HepG2 (cell line): ENCODE results near the gene NOS1AP.

ENCODE experiments used
- ADNP ChIP-seq: sonication (generic); formaldehyde crosslinking; IDR thresholded peaks from 2 replicates; pipeline ENCODE4 v1.4.0; 2020; ENCODE audit warnings: missing genetic modification reagents
- BCLAF1 ChIP-seq: fragments of 450-650 bp; IDR thresholded peaks from 2 replicates; pipeline ENCODE4 v1.6.1; 2017; ENCODE audit warnings: mild to moderate bottlenecking
- CTCF ChIP-seq: sonication (generic); formaldehyde crosslinking; IDR thresholded peaks from 2 replicates; pipeline ENCODE4 v1.5.0; 2020; ENCODE audit warnings: mild to moderate bottlenecking, missing genetic modification reagents, moderate library complexity
- ETV5 ChIP-seq: IDR thresholded peaks from 2 replicates; pipeline ENCODE4 v1.6.1; 2018; ENCODE audit warnings: missing biosample characterization, missing genetic modification reagents, inconsistent platforms, borderline replicate concordance
- IKZF1 ChIP-seq: fragments of 450-650 bp; IDR thresholded peaks from 2 replicates; pipeline ENCODE4 v1.7.1; 2016
- IRF2 ChIP-seq: IDR thresholded peaks from 2 replicates; pipeline ENCODE4 v1.6.1; 2018; ENCODE audit warnings: missing genetic modification reagents, missing compliant biosample characterization
- MAFK ChIP-seq, 2 experiments: IDR thresholded peaks in 1 of 2; conservative IDR thresholded peaks in 1 of 2; 2 replicates each; pipeline ENCODE4 v1.6.1; 2011; ENCODE audit warnings: improper control_type of control experiment in 2 of 2, low read length in 2 of 2
- PBX2 ChIP-seq: IDR thresholded peaks from 2 replicates; pipeline ENCODE4 v1.6.1; 2016; ENCODE audit warnings: control low read depth
- ZBTB33 ChIP-seq: sonication (generic); formaldehyde crosslinking; IDR thresholded peaks from 2 replicates; pipeline ENCODE4 v1.4.0; 2020; ENCODE audit warnings: missing genetic modification reagents
- ZNF263 ChIP-seq: sonication (generic); formaldehyde crosslinking; IDR thresholded peaks from 2 replicates; pipeline ENCODE4 v1.4.0; 2020; ENCODE audit warnings: missing genetic modification reagents
- ZNF597 ChIP-seq: sonication (generic); formaldehyde crosslinking; IDR thresholded peaks from 2 replicates; pipeline ENCODE4 v1.5.0; 2020; ENCODE audit warnings: missing genetic modification reagents

- TF ChIP-seq BCLAF1 (no peak), MAFK (conservative IDR thresholded peaks at IDR 0.05 in 1 of 2, IDR thresholded peaks at IDR 0.05 in 1 of 2; ENCODE audit: low read length in 2 of 2) (no peak), ETV5 (CRISPR knock-in tag) (no peak), ADNP (CRISPR knock-in tag) (no peak), ZNF597 (CRISPR knock-in tag) (no peak), IRF2 (CRISPR knock-in tag) (no peak), ZBTB33 (CRISPR knock-in tag) (no peak), PBX2 (CRISPR knock-in tag) (no peak), IKZF1 (no peak), CTCF (CRISPR knock-in tag) (no peak), ZNF263 (CRISPR knock-in tag) (no peak)
Observed at GRCh38 chr1:162028726-162029125, 40.8 kb upstream of the NOS1AP start.
